Skin epidermis (tissue), 12 donors: ENCODE measurements around the gene UBFD1.
A peak's percentile ranks its signal among the peaks of the same experiment; 100 is the strongest.
"Not testable (repeated sequence)": the region's sequence is repeated elsewhere in the genome, so short reads cannot be mapped to it uniquely, and the experiment has no call there.

Experiments used
- H3K27ac ChIP-seq, 21 experiments: fragments of 200-600 bp; sonication (generic) in 11 of 21; one replicate each; pipeline ENCODE4 v1.5.0; 2020; ENCODE audit warnings: mild to moderate bottlenecking in 3 of 21, inconsistent platforms in 2 of 21, moderate library complexity in 2 of 21
- H3K4me3 ChIP-seq, 7 experiments: fragments of 200-600 bp; sonication (generic) in 2 of 7; one replicate each; pipeline ENCODE4 v1.5.0; 2020; ENCODE audit warnings: inconsistent platforms in 2 of 7, mild to moderate bottlenecking in 2 of 7, moderate library complexity in 1 of 7

The UBFD1 gene

DNA sequence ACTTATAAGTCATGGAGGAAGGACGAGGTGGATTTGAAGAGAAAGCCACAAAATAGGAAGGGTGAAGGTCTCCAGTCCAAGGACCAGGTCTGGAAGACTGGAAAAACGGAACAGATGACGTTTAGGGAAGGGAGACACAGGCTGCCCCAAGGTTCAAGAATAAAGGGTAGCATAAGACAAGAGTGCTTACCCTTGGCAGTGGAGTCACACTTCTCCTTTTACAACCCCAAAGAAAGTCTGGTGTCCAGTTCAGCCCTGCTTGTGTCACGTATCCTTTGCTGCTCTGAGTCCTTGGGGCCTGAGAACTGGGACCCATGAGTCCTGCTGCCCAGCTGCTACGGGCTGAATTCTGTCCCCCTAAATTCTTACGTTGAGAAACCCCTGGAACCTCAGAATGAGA, 34.2 kb upstream of the UBFD1 start:
- H3K4me3 ChIP-seq = no peak overlapping the region
- peak overlapping the region in 2 of 21 experiments; percentile 35 to 36 for H3K27ac ChIP-seq

DNA sequence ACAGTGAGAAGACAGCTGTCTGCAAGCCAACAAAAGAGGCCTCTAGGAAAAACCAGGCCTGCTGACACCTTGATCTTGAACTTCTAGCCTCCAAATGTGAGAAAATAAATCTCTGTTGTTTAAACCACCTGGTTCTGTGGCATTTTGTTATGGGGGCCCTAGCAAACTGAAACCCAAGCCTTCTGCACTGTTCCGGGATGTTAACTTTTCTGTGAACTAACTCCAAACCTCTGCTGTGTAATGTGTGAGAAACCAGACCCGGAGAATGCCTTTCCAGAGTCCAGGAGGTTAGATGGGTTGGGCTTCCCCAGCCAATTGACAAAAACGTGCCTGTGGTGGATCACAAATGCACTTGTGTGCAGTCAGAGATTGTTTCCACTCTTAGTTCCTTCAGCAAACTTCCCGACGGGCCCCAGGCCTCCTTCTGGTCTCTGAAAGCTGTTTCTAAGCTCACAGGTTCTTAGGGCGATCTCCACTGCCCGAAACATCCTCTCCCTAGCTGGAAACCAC, 33.6 kb upstream of the UBFD1 start:
- peak overlapping the region in 2 of 21 experiments; percentile 35 to 36 for H3K27ac ChIP-seq
- no peak overlapping the region for H3K4me3 ChIP-seq

DNA sequence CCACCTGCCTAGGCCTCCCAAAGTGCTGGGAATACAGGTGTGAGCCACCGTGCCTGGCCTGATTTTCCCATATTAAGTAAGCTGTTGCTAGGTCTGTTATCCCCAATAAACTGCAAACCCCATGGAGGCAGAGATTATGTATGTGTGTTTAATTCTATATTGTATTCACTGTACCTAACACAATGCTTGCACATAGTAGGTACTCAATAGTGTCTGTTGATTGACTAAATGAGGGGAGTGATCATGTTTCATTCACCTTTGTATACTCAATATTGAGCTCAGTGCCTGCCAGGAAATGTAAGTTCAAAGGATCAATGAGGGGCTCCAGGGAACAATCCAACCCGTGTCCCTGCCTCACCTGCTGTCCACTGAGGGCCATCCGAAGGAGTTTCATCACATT, 32.6 kb upstream of the UBFD1 start:
- no peak overlapping the region for H3K4me3 ChIP-seq
- no peak overlapping the region for H3K27ac ChIP-seq

DNA sequence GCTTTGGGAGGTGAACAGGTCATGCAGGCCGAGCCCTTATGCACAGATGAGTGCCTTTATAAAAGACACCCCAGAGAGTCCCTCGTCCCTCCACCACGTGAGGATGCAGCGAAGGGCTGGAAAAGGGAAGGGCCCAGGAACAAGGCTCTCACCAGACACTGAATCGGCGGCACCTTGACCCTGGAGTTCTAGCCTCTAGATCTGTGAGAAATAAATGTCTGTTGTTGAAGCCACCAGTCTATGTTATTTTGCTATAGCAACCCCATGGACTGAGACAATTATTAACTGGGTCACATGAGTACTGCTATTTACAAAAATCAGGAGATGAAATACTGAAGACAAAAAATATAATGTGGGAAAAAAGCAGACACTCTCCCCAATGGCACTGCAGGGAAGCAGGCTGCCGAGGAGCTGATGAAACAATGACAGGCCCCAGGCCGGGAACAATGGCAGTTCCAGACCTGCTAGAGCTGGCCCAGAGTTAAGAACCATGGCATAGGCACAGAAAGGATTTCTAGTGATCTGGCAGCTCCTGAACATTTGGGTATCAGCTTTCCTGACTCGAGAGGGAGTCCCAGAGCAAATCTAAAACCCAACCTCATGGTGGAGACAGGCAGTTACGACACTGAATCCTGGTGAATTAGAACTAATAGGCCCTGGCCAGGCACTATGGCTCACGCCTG, 29.4 kb upstream of the UBFD1 start:
- Histone ChIP-seq H3K27ac (no peak overlapping the region), H3K4me3 (no peak overlapping the region)

DNA sequence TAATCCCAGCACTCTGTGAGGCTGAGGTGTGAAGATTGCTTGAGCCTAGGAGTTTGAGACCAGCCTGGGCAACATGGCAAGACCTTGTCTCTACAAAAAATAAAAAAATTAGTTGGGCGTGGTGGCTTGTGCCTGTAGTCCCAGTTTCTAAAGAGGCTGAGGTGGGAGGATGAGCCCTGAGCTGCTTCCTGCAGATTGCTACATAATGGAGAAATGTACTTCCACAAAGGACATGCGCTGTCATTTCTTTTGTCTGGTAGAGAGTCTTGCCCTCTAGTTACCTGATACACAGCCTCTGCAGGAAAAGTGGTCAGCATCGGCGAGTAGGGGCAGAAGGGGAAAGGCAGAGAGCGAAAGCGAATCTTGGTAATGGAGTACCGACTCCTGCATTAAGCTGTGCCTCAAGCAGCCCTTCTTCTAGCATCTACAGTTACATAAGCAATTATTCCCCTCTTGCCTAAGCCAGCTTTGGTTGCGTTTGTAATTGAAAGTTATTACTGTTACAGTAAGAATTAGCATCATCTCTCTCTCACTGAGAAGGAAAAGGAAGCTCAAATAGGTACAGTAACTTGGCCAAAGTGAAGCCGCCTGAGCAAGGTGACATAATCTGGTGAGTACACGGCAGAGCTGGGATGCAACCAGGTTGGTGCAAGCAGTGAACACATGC, 28.8 kb upstream of the UBFD1 start:
- Histone ChIP-seq H3K27ac (no peak overlapping the region), H3K4me3 (no peak overlapping the region)

DNA sequence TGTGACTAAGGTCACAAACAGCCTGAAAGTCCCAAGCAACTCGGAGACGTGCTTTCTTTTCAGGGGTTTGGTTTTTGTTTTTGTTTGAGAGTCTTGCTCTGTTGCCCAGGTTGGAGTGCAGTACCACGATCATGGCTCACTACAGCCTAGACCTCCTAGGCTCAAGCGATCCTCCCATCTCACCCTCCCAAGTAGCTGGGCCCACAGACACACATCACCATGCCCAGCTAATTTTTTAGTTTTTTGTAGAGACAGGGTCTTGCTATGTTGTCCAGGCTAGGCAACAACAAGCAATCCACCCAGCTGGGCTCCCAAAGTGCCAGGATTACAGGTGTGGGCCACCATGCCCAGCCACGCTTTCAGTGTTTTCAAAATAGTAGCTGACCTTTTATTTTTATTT, 27.5 kb upstream of the UBFD1 start:
- H3K4me3 ChIP-seq = no peak overlapping the region

DNA sequence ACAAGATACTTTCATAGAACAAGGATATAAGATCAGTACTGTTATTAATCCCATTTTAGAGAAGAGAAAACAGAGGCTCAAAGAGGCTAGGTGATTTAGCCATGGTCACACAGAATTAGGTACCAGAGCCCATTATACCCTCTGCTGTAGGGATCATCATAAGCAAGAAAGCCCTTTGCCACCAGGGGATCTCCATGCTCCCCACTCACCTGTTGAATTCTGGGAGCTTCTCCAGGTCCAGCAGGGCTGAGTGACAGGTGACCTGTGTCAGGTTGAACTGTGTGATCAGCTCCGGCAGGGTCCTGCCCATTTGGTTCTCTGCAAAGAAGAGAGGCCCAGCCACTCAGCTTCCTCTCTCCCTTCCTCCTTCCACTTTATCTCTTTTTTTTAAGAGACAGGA, 25.1 kb upstream of the UBFD1 start:
- no peak overlapping the region for H3K4me3 ChIP-seq
- H3K27ac ChIP-seq = no peak overlapping the region

More for the DNA sequence above, 27.5 kb upstream of the UBFD1 start:
- H3K27ac ChIP-seq = no peak overlapping the region

DNA sequence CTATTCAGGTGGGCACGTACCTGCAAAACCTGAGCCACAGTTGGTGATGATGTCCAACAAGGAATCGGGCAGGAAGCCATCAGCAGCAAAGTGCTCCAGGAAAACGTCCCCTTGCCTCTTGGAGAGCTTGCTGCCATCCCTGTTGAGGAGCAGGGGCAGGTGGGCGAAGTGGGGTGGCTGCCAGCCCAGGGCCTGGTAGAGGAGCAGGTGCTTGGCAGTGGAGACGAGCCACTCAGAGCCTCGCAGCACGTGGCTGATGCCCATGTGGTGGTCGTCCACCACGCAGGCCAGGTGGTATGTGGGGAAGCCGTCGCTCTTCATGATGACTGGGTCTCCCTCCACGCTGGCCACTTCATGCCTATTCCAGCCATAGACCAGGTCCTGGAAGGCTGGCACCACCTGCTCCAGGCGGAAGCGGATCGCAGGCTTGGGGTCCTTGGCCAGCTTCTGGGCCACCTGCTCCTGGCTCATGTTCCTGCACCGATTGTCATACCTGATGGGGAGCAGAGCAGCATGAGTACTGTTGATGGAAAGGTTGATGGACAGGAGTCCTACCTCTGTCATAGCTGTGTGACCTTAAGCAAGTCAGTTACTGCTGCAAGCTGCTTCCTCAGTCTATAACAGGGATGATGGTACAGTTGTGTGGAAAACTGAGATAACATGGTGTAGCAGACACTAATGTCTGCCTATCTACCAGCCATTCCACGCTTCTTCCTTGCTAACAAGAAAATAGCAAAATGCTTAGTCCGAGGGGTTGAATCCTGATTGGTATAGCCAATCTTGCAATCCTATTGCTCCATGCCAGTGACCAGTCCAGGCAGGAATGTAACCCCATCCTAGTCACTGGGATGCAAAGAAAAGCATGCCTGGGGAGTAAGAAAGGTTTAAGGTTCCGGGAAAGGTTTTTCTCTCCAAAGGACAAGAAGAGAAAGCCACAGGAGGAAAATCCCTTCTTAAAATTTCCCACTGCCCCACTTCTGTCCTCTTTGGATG, 22.4 kb upstream of the UBFD1 start:
- Histone ChIP-seq H3K27ac (no peak overlapping the region), H3K4me3 (no peak overlapping the region)

DNA sequence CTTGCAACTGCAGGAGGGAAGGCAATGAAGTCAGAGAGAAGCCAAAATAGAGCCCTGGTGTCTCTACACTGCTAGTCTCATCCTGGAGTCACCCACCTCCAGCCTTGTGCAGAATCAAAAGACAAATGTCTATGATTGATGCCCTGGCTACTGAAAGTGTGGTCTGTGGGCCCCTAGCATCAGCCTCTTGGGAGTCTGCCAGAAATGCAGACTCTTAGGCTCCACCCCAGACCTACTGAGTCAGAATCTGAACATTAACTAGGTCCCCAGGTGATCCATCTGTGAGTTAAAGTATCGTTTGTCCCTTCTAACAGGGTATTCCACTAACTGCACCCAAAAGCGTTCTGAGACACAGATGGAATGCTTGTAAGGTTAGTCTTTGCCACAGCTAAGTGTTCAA, 21.6 kb upstream of the UBFD1 start:
- Histone ChIP-seq H3K27ac (no peak overlapping the region), H3K4me3 (no peak overlapping the region)

DNA sequence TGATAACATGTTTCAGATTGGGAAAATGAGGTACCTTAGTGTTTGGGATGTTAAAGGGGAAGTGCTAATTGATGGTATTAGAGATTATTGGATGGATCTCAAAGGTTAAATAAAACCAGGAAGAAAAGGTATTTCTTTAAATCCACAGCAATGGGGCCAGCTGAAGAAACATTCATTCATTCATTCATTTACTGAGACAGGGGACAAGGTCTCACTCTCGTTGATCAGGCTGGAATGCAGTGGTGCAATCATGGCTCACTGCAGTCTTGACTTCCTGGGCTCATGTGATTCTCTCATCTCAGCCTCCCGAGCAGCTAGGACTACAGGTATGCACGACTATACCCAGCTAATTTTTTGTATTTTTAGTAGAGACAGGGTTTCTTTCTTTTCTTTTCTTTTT, 20.1 kb upstream of the UBFD1 start:
- Histone ChIP-seq H3K4me3 (no peak overlapping the region), H3K27ac (no peak overlapping the region)

DNA sequence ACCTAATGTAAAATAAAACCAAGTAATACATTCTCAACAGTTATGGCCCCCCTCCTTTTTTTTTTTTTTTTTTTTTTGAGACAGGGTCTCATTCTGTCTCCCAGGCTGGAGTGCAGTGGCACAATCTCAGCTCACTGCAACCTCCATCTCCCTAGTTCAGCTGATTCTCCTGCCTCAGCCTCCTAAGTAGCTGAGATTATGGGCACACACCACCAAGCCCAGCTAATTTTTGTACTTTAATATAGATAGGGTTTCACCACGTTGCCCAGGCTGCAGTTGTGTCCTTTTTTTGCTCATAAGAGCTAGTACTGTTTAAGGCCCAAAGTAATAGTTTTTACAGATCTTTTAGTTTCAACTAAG, 18.6 kb upstream of the UBFD1 start:
- Histone ChIP-seq H3K27ac (no peak overlapping the region), H3K4me3 (no peak overlapping the region)

DNA sequence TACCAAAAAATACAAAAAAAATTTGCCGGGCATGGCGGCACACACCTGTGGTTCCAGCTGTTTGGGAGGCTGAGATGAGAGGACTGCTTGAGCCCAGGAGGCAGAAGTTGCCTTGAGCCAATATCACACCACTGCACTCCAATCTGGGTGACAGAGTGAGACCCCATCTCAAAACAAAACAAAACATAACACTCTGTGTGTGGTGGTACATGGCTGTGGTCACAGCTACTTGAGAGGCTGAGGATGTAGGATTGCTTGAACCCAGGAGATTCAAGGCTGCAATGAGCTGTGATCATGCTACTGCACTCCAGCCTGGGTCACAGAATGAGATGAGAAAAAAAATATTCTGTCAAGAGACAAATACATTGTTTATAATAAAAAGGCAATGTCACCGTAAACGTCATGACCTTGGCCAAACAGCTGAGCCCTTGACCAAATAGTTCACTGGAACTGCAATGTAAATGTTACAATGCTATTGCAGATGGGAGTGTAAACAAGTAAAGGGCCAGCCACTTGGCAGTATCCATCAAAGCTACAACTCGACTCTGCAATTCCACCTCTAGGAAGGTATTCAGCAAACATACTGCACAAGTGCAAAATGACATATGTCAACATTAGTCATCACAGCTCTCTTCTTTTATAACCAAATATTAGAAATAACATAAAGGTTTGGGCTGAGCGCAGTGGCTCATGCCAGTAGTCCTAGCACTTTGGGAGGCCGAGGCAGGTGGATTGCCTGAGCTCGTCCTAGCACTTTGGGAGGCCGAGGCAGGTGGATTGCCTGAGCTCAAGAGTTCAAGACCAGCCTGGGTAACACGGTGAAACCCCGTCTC, 17.3 kb upstream of the UBFD1 start:
- no peak overlapping the region for H3K4me3 ChIP-seq
- H3K27ac ChIP-seq = no peak overlapping the region

DNA sequence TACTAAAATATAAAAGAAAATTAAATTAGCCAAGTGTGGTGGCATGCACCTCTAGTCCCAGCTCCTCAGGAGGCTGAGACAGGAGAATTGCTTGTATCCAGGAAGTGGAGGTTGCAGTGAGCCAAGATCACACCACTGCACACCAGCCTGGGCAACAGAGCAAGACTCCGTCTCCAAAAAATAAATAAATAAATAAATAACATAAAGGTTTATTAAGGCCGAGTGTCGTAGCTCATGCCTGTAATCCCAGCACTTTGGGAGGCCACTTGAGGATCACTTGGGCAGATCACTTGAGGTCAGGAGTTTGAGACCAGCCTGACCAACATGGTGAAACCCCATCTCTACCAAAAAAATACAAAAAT, 16.7 kb upstream of the UBFD1 start:
- not testable (repeated sequence) for H3K4me3 ChIP-seq, H3K27ac ChIP-seq

DNA sequence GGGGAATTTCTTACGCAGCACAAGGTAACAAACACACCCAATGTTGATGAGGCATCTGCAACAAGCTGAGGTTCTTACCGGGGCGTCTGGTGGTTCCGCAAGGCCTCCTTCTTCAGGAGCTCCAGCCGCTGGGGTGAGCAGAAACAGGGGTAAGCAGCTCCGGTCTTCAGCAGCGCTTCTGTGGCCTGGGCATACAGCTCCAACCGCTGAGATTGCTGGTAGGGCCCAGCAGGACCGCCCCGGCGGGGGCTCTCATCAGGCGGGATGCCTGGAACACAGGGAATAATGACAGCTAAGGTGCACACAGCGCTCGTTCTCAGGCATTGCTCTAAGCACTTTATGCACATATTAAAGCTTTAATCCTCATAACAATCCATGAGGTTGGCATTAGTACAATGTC, 13.1 kb upstream of the UBFD1 start:
- Histone ChIP-seq H3K27ac (no peak overlapping the region), H3K4me3 (no peak overlapping the region)

DNA sequence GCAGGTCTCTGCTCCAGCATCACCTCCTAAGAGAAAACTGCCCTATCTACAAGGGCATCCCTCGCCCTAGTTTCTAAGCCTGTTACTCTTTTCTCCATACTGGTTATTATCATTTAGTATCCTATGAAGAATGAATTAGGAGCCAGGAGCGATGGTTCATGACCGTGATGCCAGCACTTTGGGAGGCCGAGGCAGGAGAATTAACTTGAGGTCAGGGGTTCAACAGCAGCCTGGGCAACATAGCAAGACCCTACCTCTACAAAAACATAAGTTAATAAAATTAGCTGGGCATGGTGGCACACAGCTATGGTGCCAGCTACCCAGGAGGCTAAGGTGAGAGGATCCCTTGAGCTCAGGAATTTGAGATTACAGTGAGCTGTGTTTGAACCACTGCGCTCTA, 7.6 kb upstream of the UBFD1 start:
- no peak overlapping the region for H3K4me3 ChIP-seq
- no peak overlapping the region for H3K27ac ChIP-seq

DNA sequence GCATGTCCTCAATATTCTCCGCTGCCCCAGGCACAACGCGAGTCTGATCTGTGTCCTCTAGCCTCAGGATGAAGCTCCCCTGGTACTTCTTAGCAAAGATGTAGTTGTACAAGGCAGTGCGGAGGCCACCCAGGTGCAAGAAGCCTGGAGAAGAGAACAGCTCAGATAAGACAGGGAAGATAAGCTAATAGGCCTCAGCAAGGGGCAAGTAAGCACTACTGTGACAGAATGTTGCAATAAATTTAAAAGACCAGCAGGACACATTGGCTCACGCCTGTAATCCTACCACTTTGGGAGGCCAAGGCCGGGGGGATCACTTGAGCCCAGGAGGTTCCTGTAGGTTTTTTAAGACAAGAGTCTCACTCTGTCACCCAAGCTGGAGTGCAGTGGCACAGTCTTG, 5.4 kb upstream of the UBFD1 start:
- no peak overlapping the region for H3K4me3 ChIP-seq
- H3K27ac ChIP-seq = no peak overlapping the region

DNA sequence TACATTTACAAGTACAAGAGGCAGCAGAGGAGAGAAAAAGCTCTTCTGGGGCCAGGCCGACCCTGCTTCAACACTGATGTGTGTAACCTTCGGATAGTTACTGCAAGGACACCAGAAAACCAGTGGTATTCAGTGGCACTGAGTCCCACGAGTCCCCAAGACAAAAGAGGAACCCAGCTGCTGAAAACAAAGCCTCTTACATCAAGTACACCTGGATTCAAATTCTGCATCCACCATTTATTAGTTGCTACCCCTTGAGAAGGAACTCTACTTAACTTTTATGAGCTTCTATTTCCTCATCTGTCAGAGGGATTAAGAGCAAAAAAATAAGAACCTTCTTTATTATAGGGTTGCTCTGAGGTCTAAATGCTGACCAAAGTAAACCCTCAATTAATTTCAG, 3.0 kb upstream of the UBFD1 start:
- Histone ChIP-seq H3K4me3 (no peak overlapping the region), H3K27ac (no peak overlapping the region)

DNA sequence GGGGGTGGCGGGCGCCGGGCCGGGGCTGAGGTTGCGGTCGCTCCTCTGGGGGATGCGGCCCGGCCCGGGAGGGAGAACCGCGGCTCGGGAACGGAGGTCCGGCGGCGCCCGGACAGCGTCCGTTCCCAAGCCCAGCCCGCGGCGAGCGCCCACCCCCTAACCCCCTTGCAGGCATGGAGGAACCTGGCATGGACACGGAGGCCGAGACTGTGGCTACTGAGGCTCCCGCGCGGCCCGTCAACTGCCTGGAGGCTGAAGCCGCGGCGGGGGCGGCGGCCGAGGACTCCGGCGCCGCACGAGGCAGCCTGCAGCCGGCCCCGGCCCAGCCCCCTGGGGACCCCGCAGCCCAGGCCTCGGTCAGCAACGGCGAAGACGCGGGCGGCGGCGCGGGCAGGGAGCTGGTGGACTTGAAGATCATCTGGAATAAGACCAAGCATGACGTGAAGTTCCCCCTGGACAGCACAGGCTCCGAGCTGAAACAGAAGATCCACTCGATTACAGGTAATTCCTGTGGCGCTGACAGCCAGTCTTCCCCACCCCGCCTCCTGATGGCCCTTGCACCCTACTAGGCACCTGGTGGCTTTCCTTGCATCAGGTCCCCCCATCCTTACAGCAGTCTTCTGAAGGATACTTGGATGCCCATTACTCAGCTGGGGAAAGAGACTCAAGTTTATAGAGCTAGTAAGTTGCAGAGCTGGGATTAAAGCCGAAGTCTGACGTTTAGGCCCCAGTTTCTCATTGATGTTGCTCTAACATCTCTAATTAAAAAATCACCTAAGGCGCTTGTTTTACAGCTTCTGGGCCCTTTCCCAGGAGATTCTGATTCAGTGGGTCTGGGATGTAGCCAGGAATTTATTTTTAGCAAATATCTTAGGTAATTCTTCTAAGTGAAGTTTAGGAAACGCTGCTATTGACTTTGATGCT, 514 bp downstream of the UBFD1 start:
- peak overlapping the region; percentile 63 to 98 (median 91) for H3K27ac ChIP-seq
- H3K4me3 ChIP-seq = peak overlapping the region; percentile 60 to 100 (median 98)

DNA sequence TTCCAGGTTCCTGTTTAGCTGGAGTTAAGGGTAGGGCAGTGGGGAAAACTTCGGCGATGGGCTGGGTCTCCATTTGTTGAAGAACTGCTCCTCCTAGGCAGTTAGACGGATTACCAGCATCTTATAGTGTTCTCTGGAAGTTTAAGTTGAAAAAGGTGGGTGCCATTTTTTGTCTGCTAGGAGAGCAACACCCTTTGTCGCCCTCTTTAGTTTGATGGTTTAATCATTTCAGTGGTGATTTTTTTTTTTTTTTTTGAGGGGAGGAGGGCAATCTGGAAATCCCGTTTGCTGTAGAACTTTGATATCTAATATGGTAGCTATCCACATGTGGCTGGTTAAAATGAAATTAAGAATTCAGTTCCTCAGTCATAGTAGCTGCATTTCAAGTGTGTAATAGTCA, 4.1 kb downstream of the UBFD1 start:
- H3K27ac ChIP-seq = no peak overlapping the region
- no peak overlapping the region for H3K4me3 ChIP-seq
